COLO668 (cell line): ENCODE measurements around the gene ACLY.
"Not testable (repeated sequence)": the region's sequence is repeated elsewhere in the genome, so short reads cannot be mapped to it uniquely, and the experiment has no call there.

Experiments
- DNase-seq: peaks from one replicate; lab custom pipeline; 2025; ENCODE audit not compliant: unreplicated experiment; lab: John Stamatoyannopoulos, UW

ACLY gene

GRCh38 chr17:41874293-41874670 lies 44.5 kb downstream of the ACLY start:
- not testable (repeated sequence) for DNase-seq

GRCh38 chr17:41873559-41874292 lies 45.0 kb downstream of the ACLY start:
- no peak for DNase-seq

GRCh38 chr17:41871789-41872188 lies 47.0 kb downstream of the ACLY start:
- no peak for DNase-seq

GRCh38 chr17:41870627-41871026 lies 48.1 kb downstream of the ACLY start:
- no peak for DNase-seq

- no peak for DNase-seq
Observed at GRCh38 chr17:41870097-41870496, 48.7 kb downstream of the ACLY start.

GRCh38 chr17:41869426-41869825 lies 49.3 kb downstream of the ACLY start:
- no peak for DNase-seq

- no peak for DNase-seq
Observed at GRCh38 chr17:41868568-41868967, 50.2 kb downstream of the ACLY start.

- DNase-seq = no peak
Observed at GRCh38 chr17:41865596-41865893, 53.2 kb downstream of the ACLY start.

- DNase-seq = peak; percentile 88
Observed at GRCh38 chr17:41864836-41865595, 53.7 kb downstream of the ACLY start, which contains the start of gene KLHL11. Gene KLHL11 (minus strand): TSS chr17:41865423. CDS start chr17:41865370, 53 bp downstream.

GRCh38 chr17:41864498-41864835 lies 54.3 kb downstream of the ACLY start:
- DNase-seq = no peak

GRCh38 chr17:41863074-41863848 lies 55.5 kb downstream of the ACLY start:
- no peak for DNase-seq

GRCh38 chr17:41860254-41860931 lies 58.4 kb downstream of the ACLY start:
- no peak for DNase-seq

GRCh38 chr17:41851382-41851781 lies 67.4 kb downstream of the ACLY start:
- not testable (repeated sequence) for DNase-seq

GRCh38 chr17:41849251-41849990 lies 69.3 kb downstream of the ACLY start:
- DNase-seq = no peak

GRCh38 chr17:41848788-41849187 lies 70.0 kb downstream of the ACLY start:
- DNase-seq = no peak

- DNase-seq = no peak
Observed at GRCh38 chr17:41844971-41845370, 73.8 kb downstream of the ACLY start.

- not testable (repeated sequence) for DNase-seq
Observed at GRCh38 chr17:41840781-41841180, 78.0 kb downstream of the ACLY start.

GRCh38 chr17:41839448-41839847 lies 79.3 kb downstream of the ACLY start:
- not testable (repeated sequence) for DNase-seq

GRCh38 chr17:41837761-41838538 lies 80.8 kb downstream of the ACLY start, which contains the start of gene KLHL10:
Gene KLHL10 (plus strand): TSS chr17:41837825. CDS start chr17:41837933, 108 bp downstream.
- no peak for DNase-seq
